Mammary epithelial cell (primary cell): Measurements from ENCODE around the gene ARPC1B.

Source experiments
- CTCF ChIP-seq, 2 donors: IDR thresholded peaks in 1 of 2; conservative IDR thresholded peaks in 1 of 2; 2 replicates each; pipeline ENCODE4 v1.5.1; 2011 to 2012; ENCODE audit warnings: inconsistent platforms in 2 of 2, low read length in 2 of 2, mild to moderate bottlenecking in 2 of 2, control low read depth in 1 of 2, low read depth in 1 of 2; ENCODE audit not compliant: insufficient read depth in 1 of 2; ENCODE audit errors: extremely low read depth in 1 of 2
- EZH2 ChIP-seq: IDR thresholded peaks from 2 replicates; pipeline ENCODE4 v1.6.1; 2012; ENCODE audit warnings: low read length, inconsistent platforms, borderline replicate concordance

- no peak for TF ChIP-seq EZH2
- no peak for TF ChIP-seq CTCF (conservative IDR thresholded peaks at IDR 0.05 in 1 of 2, IDR thresholded peaks at IDR 0.05 in 1 of 2; ENCODE audit: extremely low read depth in 1 of 2, insufficient read depth in 1 of 2, low read depth in 1 of 2, low read length in 2 of 2)
Measured at GRCh38 chr7:99374111-99375064, at the start of gene ARPC1B.
